Measurements from ENCODE around the gene MAP7D3.

MAP7D3 gene

DNA sequence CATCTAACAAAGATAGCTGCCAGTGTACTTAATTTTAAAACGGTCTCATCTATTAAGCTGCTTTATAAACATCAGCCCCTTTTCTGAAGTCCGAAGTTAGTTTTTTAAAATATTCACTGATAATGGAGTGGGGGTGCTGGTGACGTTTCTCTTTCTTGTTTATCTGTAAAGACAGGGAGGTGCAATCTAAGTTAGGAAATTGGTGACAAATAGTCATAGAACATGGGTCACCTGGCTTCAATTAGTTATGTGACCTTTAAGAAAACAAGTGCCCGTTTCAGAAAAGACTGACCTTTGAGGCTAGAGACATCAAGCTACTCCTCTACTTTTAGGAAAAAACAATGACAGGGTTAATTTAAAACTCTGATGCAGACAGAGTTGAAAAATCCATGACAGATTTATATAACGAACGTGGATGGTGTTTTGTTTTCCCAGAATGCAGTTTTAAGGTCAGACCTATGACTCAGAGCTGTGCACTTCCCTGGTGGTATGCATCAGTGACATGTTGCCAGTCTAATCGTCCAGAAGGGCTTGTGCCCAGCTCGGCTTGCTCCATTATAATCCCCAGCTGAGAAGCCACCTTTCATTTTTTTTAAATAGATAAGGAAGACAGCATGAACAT is 65.7 kb downstream of the MAP7D3 start:
- TF ChIP-seq FOXM1 (IDR thresholded peaks at IDR 0.05; ENCODE audit: borderline replicate concordance, low read depth) = no peak
- TF ChIP-seq EGR1 (IDR thresholded peaks at IDR 0.05) = no peak
- no peak for TF ChIP-seq NFIC (IDR thresholded peaks at IDR 0.05)
- TF ChIP-seq MAX (IDR thresholded peaks at IDR 0.05) = no peak
- TF ChIP-seq YY1 (IDR thresholded peaks at IDR 0.05; ENCODE audit: low read depth) = no peak
- TF ChIP-seq TEAD4 (IDR thresholded peaks at IDR 0.05) = no peak
- no peak for TF ChIP-seq REST (IDR thresholded peaks at IDR 0.05; ENCODE audit: low read depth)

DNA sequence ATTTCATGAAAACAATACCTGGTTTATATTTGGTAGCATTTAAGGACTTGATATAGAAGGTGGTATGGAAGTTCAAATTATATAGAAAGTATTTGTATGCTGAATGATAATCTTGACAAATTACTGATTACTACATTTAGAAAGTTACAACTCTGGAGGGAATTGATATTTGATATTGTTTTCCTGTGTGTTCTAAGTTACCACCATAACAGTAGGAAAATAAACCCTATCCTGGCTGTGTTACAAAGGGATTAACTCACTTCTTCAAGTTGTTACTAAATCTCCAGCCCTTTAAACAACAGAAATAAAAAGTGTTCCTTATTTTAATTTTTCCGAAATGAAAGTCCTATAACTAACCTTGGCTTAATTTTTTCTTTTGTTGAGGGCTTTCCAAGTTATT is 67.3 kb downstream of the MAP7D3 start:
- TF ChIP-seq TEAD4 (IDR thresholded peaks at IDR 0.05) = no peak
- no peak for TF ChIP-seq CEBPB (IDR thresholded peaks at IDR 0.05)
- no peak for TF ChIP-seq NFIC (IDR thresholded peaks at IDR 0.05)
- TF ChIP-seq TCF12 (IDR thresholded peaks at IDR 0.05; ENCODE audit: low read depth) = no peak
- TF ChIP-seq FOXM1 (IDR thresholded peaks at IDR 0.05; ENCODE audit: borderline replicate concordance, low read depth) = no peak
- no peak for TF ChIP-seq EGR1 (IDR thresholded peaks at IDR 0.05)
- no peak for TF ChIP-seq EP300 (IDR thresholded peaks at IDR 0.05; ENCODE audit: borderline replicate concordance)
- TF ChIP-seq RAD21 (IDR thresholded peaks at IDR 0.05; ENCODE audit: low read depth) = no peak
- TF ChIP-seq, protein P1, sequence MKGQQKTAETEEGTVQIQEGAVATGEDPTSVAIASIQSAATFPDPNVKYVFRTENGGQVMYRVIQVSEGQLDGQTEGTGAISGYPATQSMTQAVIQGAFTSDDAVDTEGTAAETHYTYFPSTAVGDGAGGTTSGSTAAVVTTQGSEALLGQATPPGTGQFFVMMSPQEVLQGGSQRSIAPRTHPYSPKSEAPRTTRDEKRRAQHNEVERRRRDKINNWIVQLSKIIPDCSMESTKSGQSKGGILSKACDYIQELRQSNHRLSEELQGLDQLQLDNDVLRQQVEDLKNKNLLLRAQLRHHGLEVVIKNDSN (IDR thresholded peaks at IDR 0.05) = no peak
- no peak for TF ChIP-seq CREB1 (IDR thresholded peaks at IDR 0.05; ENCODE audit: low read depth)
- no peak for TF ChIP-seq TAF1 (IDR thresholded peaks at IDR 0.05; ENCODE audit: low read depth)
- TF ChIP-seq ZBTB7A (IDR thresholded peaks at IDR 0.05; ENCODE audit: low read depth) = no peak
- TF ChIP-seq MAX (IDR thresholded peaks at IDR 0.05) = no peak
- no peak for TF ChIP-seq REST (IDR thresholded peaks at IDR 0.05; ENCODE audit: low read depth)
- TF ChIP-seq YY1 (IDR thresholded peaks at IDR 0.05; ENCODE audit: low read depth) = no peak

- TF ChIP-seq TAF1 (IDR thresholded peaks at IDR 0.05; ENCODE audit: low read depth) (no peak), NFIC (IDR thresholded peaks at IDR 0.05) (no peak), ZBTB7A (IDR thresholded peaks at IDR 0.05; ENCODE audit: low read depth) (no peak)
- TF ChIP-seq, protein P1 (IDR thresholded peaks at IDR 0.05) = no peak
Observed at GRCh38 chrX:136183172-136183571, 68.0 kb downstream of the MAP7D3 start.

DNA sequence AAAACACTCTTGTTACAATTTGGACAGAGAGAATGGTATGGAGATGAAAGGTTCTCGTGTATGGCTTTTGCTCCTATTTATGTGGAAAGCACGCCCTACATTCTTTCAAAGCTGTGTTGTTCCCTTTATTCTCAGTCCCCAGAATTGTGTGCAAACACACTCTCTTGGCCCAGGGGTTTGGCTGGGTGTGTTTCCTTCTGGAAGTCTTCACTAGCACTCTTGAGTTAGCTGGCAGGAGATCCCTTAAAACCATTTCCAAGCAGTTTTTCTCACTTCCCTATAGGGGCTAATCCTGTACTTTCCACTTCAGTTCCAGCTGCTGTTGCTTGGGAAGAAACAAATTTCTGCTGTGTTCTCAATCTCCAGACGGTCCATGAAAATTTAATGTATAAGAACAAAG is 68.8 kb downstream of the MAP7D3 start:
- TF ChIP-seq NFIC (IDR thresholded peaks at IDR 0.05) = no peak
- TF ChIP-seq YY1 (IDR thresholded peaks at IDR 0.05; ENCODE audit: low read depth) = no peak
- TF ChIP-seq EP300 (IDR thresholded peaks at IDR 0.05; ENCODE audit: borderline replicate concordance) = no peak
- no peak for TF ChIP-seq TEAD4 (IDR thresholded peaks at IDR 0.05)
- TF ChIP-seq, protein P1 (IDR thresholded peaks at IDR 0.05) = no peak
- TF ChIP-seq ZBTB7A (IDR thresholded peaks at IDR 0.05; ENCODE audit: low read depth) = no peak
- TF ChIP-seq MAX (IDR thresholded peaks at IDR 0.05) = no peak
- no peak for TF ChIP-seq CEBPB (IDR thresholded peaks at IDR 0.05)
- no peak for TF ChIP-seq TAF1 (IDR thresholded peaks at IDR 0.05; ENCODE audit: low read depth)
- no peak for TF ChIP-seq TCF12 (IDR thresholded peaks at IDR 0.05; ENCODE audit: low read depth)
- TF ChIP-seq REST (IDR thresholded peaks at IDR 0.05; ENCODE audit: low read depth) = no peak
- no peak for TF ChIP-seq FOXM1 (IDR thresholded peaks at IDR 0.05; ENCODE audit: borderline replicate concordance, low read depth)
- TF ChIP-seq RAD21 (IDR thresholded peaks at IDR 0.05; ENCODE audit: low read depth) = no peak
- TF ChIP-seq EGR1 (IDR thresholded peaks at IDR 0.05) = no peak
- TF ChIP-seq CREB1 (IDR thresholded peaks at IDR 0.05; ENCODE audit: low read depth) = no peak

All from Ishikawa (cell line).